Measurements from ENCODE around the gene CLSTN1.

CLSTN1 gene

GRCh38 chr1:9684801-9685200 lies 139.0 kb downstream of the CLSTN1 start:
- ChIA-PET POLR2A (no interaction called here), CTCF (interaction anchor here (1.2 kb wide), 1 partner anchor 58 kb away, joined by 3 read pairs; no protein-coding TSS in a partner anchor)
- no peak for DNase-seq (ENCODE audit: low read depth, low spot score)
- no peak for TF ChIP-seq CTCF (IDR thresholded peaks at IDR 0.05; ENCODE audit: insufficient read depth, low read length, missing control alignments)
- no peak overlapping the region for H3K4me3 ChIP-seq (ENCODE audit: low read depth, low read length)

DNA sequence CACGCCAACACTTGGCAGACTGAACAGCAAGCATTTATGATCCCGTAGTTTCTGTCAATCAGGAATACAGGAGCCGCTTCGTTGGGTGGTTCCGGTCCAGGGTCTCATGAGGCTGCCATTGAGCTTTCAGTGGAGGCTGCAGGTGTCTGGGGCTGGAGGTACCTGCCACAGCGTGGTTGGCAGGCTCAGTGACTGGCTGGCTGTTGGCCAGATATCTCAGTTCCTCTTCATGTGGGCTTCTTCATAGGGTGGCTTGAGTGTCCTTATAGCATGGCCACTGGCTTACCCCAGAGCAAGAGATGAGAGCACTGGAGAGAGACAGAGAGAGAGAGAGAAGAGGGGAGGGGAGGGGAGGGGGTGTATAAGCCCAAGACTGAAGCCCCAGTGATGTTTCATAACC lies 142.9 kb downstream of the CLSTN1 start:
- H3K4me3 ChIP-seq (ENCODE audit: low read depth, low read length), result no peak overlapping the region
- ChIA-PET POLR2A (no interaction called here), CTCF (interaction anchor here (0.7 to 1.9 kb wide), 5 partner anchors 9 to 188 kb away, joined by 3 to 5 read pairs (median 3); no protein-coding TSS in a partner anchor)
- TF ChIP-seq CTCF (IDR thresholded peaks at IDR 0.05; ENCODE audit: insufficient read depth, low read length, missing control alignments), result no peak
- no peak for DNase-seq (ENCODE audit: low read depth, low spot score)

GRCh38 chr1:9680091-9680490 lies 143.7 kb downstream of the CLSTN1 start:
- CTCF ChIA-PET, result interaction anchor here (0.8 to 1.9 kb wide), 2 partner anchors 12 to 53 kb away, joined by 3 to 5 read pairs; no protein-coding TSS in a partner anchor
- DNase-seq (ENCODE audit: low read depth, low spot score), result no peak
- TF ChIP-seq CTCF (IDR thresholded peaks at IDR 0.05; ENCODE audit: insufficient read depth, low read length, missing control alignments), result no peak
- no peak overlapping the region for H3K4me3 ChIP-seq (ENCODE audit: low read depth, low read length)
- POLR2A ChIA-PET, result no interaction called here
